Natural killer cell (primary cell): ENCODE measurements around the gene LIG3. TPM values are rescaled to one million over a fixed set of nuclear protein-coding genes. Genes with fewer than 3 reads are reported as not detected.
"Not testable (repeated sequence)": the region's sequence is repeated elsewhere in the genome, so short reads cannot be mapped to it uniquely, and the experiment has no call there.

Experiments
- ATAC-seq, 3 donors: fragments of 150-1000 bp in 2 of 3; fragments of 200-7000 bp in 1 of 3; cut with Tn5 transposase; 1 replicate in 1 of 3; 2 replicates in 2 of 3; pipeline ENCODE4 v1.10.0; 2021; ENCODE audit warnings: mild to moderate bottlenecking in 2 of 3, moderate library complexity in 2 of 3
- DNase-seq, 2 donors: peaks; one replicate each; pipeline versions ENCODE4 v3.0.0 to v3.0.0-alpha.2; 2013 to 2021; ENCODE audit warnings: mixed read lengths in 1 of 2
- H3K27ac ChIP-seq: one replicate; pipeline ENCODE4 v1.5.1; 2013; ENCODE audit warnings: mild to moderate bottlenecking, low read length
- H3K27me3 ChIP-seq: one replicate; pipeline ENCODE4 v1.6.1; 2013; ENCODE audit warnings: low read length; ENCODE audit not compliant: control insufficient read depth, insufficient read depth
- H3K36me3 ChIP-seq: one replicate; pipeline ENCODE4 v1.6.1; 2013; ENCODE audit warnings: low read length; ENCODE audit not compliant: control insufficient read depth, insufficient read depth
- H3K4me1 ChIP-seq: one replicate; pipeline ENCODE4 v1.6.1; 2013; ENCODE audit warnings: low read length; ENCODE audit not compliant: control insufficient read depth, insufficient read depth
- H3K4me3 ChIP-seq: one replicate; pipeline ENCODE4 v1.5.1; 2013; ENCODE audit warnings: low read length
- H3K9me3 ChIP-seq: one replicate; pipeline ENCODE4 v1.6.1; 2013; ENCODE audit warnings: low read length; ENCODE audit not compliant: control insufficient read depth, insufficient read depth
- H3K27ac Mint-ChIP-seq, 2 donors: one replicate each; pipeline ENCODE4 v1.8.0; 2022; ENCODE audit warnings: mild to moderate bottlenecking in 2 of 2, mixed read lengths in 2 of 2, moderate library complexity in 1 of 2
- H3K27me3 Mint-ChIP-seq, 2 donors: one replicate each; pipeline ENCODE4 v1.8.0; 2022; ENCODE audit warnings: low read depth in 2 of 2, mixed read lengths in 2 of 2
- H3K36me3 Mint-ChIP-seq: one replicate; pipeline ENCODE4 v1.8.0; 2022; ENCODE audit warnings: mixed read lengths
- H3K4me1 Mint-ChIP-seq, 2 donors: one replicate each; pipeline ENCODE4 v1.8.0; 2022; ENCODE audit warnings: mixed read lengths in 2 of 2
- H3K4me3 Mint-ChIP-seq: one replicate; pipeline ENCODE4 v1.8.0; 2022; ENCODE audit warnings: mild to moderate bottlenecking, moderate library complexity, mixed read lengths
- H3K9me3 Mint-ChIP-seq, 2 donors: one replicate each; pipeline ENCODE4 v1.8.0; 2022; ENCODE audit warnings: mixed read lengths in 2 of 2
- CTCF ChIP-seq: fragments of 200-600 bp; IDR thresholded peaks from one replicate; pipeline ENCODE4 v1.8.0; 2022; ENCODE audit warnings: antibody characterized with exemption
- WGBS: methylation state at CpG from one replicate; pipeline ENCODE4 v1.1.7; 2013; ENCODE audit warnings: missing lambda C conversion rate; ENCODE audit not compliant: insufficient coverage; 5-methylcytosine and 5-hydroxymethylcytosine counted together
- intact Hi-C: fragments of 100-400 bp; cut with micrococcal nuclease; formaldehyde crosslinking; loops from one replicate; pipeline ENCODE4 v1.14.2; 2022
- total RNA-seq, 4 donors: library from RNA; stranded (reverse); fragments of 120-200 nt in 1 of 4; gene quantifications; one replicate each; pipeline versions ENCODE4 v1.2.3 to v1.2.4, GENCODE V29; 2013 to 2022

The LIG3 gene
- total RNA-seq, 3 donors from 2014 or later (not counting 1 experiment from before 2014, with no cell fraction given), result 70.2 to 83.7 (median 72.0) TPM

- intact Hi-C loops, result no loop called here
- Histone ChIP-seq H3K9me3 (no peaks in the 10 kb centered on the region), H3K27ac (no peak overlapping the region), H3K4me3 (no peak overlapping the region), H3K4me1 (peaks cover 25% of the 10 kb centered on the region), H3K27me3 (no peaks in the 10 kb centered on the region), H3K36me3 (peaks cover 16% of the 10 kb centered on the region)
- Mint-ChIP-seq H3K27me3 (no peaks in the 10 kb centered on the region), H3K36me3 (peaks cover 8% of the 10 kb centered on the region), H3K4me3 (no peak overlapping the region), H3K27ac (peak overlapping the region in 1 of 2 donors; percentile 99), H3K4me1 (peaks cover 39 to 40% of the 10 kb centered on the region in 2 donors), H3K9me3 (no peaks in the 10 kb centered on the region)
- no peak for TF ChIP-seq CTCF
- DNase-seq (no peak), ATAC-seq (no peak)
- 100% methylated on average over 1 of the region's 1 CpG for WGBS
These were observed 45.2 kb downstream of the LIG3 start for GRCh38 chr17:35025541-35025940.

- H3K27ac ChIP-seq, result peak overlapping the region; percentile 17
These were observed 47.8 kb downstream of the LIG3 start for GRCh38 chr17:35028097-35028496.

GRCh38 chr17:35028531-35029262 lies 48.4 kb downstream of the LIG3 start:
- no peaks in the 10 kb centered on the region for H3K27me3 ChIP-seq
- no peak for TF ChIP-seq CTCF
- WGBS, result 61% methylated on average over 3 of the region's 3 CpGs
- H3K4me1 Mint-ChIP-seq, result peaks cover 24 to 28% of the 10 kb centered on the region in 2 donors
- ATAC-seq (no peak), DNase-seq (no peak)
- H3K36me3 Mint-ChIP-seq, result peaks cover 8% of the 10 kb centered on the region
- no peaks in the 10 kb centered on the region for H3K9me3 ChIP-seq
- H3K27ac ChIP-seq, result peak overlapping the region; percentile 17
- H3K4me3 ChIP-seq, result no peak overlapping the region
- intact Hi-C loops, result no loop called here
- H3K36me3 ChIP-seq, result peaks cover 15% of the 10 kb centered on the region
- H3K27ac Mint-ChIP-seq, result peak overlapping the region; percentile 79 to 85
- no peaks in the 10 kb centered on the region for H3K27me3 Mint-ChIP-seq
- H3K4me1 ChIP-seq, result peaks cover 3% of the 10 kb centered on the region
- H3K9me3 Mint-ChIP-seq, result no peaks in the 10 kb centered on the region
- no peak overlapping the region for H3K4me3 Mint-ChIP-seq

More at GRCh38 chr17:35028097-35028496, 47.8 kb downstream of the LIG3 start:
- H3K9me3 ChIP-seq, DNase-seq, H3K9me3 Mint-ChIP-seq, H3K4me1 ChIP-seq, H3K4me3 Mint-ChIP-seq, H3K27me3 ChIP-seq, H3K36me3 Mint-ChIP-seq, H3K27me3 Mint-ChIP-seq, ATAC-seq, H3K4me3 ChIP-seq, intact Hi-C loops: not testable (repeated sequence)
- 78% methylated on average over 3 of the region's 4 CpGs for WGBS
- Mint-ChIP-seq H3K27ac (peak overlapping the region; percentile 79 to 85), H3K4me1 (peaks cover 28 to 31% of the 10 kb centered on the region in 2 donors)
- peaks cover 15% of the 10 kb centered on the region for H3K36me3 ChIP-seq

- Mint-ChIP-seq H3K27me3 (no peaks in the 10 kb centered on the region), H3K4me1 (peaks cover 22 to 26% of the 10 kb centered on the region in 2 donors), H3K27ac (no peak overlapping the region), H3K36me3 (peaks cover 4% of the 10 kb centered on the region), H3K4me3 (no peak overlapping the region), H3K9me3 (no peaks in the 10 kb centered on the region)
- Histone ChIP-seq H3K4me3 (no peak overlapping the region), H3K4me1 (no peaks in the 10 kb centered on the region), H3K27me3 (no peaks in the 10 kb centered on the region), H3K36me3 (peaks cover 5% of the 10 kb centered on the region), H3K9me3 (no peaks in the 10 kb centered on the region), H3K27ac (no peak overlapping the region)
- DNase-seq (no peak), ATAC-seq (no peak)
- 100% methylated on average over 1 of the region's 1 CpG for WGBS
- no peak for TF ChIP-seq CTCF
- intact Hi-C loops, result no loop called here
These were observed 50.5 kb downstream of the LIG3 start for GRCh38 chr17:35030780-35031179.
